ENCODE results near the gene C13orf46.

The C13orf46 gene

DNA sequence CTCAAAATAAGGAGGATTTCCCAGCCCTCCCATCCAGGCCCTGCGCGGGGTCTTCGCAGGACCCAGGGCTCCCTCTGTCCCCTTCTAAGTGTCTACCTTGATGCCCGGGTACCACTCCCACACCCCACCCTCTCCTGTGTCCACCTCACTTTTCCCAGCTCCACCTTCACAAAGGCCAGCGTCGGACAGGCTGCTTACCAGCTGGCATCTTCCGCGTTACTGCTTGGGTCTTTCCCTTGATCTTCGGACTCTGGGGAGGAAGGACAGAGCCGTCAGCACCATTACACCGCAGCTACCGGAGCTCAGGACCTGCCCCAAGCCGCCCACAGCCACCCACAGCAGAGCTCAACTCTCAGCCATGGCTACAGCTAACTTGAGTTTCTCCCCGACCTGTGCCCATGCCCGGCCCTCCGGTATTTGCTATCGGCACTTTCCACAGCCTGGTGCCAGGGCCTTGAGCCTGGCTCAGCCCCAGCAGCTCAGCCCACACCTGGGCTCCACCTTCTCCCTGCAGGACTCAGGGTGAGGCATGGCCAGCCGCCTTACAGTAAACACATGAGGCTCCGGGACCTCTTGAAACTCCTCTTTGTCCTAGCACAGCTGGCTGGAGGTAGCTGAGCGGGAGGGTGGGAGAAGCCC is 3.8 kb downstream of the C13orf46 start:
- no peak for DNase-seq

DNA sequence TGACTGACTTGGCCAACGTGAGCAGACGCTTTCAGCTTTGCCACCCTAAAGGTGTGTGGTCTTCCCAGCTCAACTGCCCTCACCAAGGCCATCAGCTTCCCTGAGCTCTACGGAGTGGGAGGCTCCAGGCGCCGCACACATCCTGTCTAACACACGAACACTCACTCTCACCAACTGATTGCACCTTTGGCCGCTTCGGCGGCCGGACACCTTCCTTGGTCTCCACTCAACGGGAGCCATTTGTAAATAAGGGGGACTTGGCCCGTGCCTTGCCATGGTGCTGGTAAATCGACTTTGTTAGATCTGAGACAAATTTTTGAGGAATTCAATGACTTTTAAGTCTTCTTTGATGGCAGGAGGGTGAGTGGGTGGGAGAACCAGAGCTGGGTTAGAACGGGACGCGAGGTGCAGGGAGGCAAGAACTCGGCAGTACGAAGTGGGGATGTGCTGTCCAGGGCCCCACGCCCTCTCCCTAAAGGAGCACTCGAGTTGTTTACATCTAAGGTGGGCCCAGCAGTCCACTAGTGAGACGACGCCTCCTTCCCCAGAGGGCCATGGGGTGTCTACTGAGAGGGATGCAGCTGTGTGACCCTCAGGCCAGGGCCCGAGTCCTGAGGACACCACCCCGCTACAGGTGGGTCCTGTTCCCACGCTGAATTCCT is 4.4 kb downstream of the C13orf46 start:
- DNase-seq = no peak

DNA sequence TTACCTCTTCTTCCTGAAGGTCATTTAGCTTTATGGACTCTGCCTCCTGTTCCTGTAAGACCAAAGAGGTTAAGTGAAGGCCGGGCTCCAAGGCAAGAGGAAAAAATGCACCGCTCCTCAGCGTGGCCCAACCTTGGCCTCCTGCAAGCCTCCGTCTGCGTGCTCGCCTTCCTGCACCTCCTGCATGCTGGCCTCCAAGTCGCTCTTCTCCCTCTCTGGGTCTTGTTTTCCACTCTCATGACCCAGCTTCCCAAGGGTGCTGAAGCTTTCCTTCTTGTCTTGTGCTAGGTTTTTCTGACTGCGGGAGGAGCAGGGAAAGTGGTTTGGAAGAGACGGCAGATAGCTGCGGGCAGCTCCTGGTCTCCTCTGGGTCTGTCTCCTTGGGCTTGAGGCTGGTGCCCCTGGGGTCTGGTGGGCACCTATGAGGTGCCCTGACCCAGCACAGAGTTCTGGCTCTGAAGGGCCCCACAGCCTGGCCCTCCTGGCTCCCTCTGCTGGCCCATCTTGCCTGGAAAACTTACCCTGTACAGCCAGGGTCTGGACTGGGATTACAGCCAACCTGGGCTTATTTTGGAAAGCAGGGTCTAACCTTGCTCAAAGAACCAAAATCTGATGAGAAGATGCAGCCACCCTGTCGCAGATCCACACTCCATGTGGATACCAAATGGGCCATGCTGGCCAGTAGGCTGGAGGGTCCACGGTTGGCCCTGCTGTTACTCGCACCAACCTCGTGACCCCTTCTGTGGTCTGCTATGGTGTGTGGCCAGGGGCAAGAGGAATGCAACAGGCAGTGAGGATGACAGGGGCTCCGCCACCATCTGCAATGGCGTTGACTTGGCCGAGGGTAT is 5.2 kb downstream of the C13orf46 start:
- DNase-seq = no peak

DNA sequence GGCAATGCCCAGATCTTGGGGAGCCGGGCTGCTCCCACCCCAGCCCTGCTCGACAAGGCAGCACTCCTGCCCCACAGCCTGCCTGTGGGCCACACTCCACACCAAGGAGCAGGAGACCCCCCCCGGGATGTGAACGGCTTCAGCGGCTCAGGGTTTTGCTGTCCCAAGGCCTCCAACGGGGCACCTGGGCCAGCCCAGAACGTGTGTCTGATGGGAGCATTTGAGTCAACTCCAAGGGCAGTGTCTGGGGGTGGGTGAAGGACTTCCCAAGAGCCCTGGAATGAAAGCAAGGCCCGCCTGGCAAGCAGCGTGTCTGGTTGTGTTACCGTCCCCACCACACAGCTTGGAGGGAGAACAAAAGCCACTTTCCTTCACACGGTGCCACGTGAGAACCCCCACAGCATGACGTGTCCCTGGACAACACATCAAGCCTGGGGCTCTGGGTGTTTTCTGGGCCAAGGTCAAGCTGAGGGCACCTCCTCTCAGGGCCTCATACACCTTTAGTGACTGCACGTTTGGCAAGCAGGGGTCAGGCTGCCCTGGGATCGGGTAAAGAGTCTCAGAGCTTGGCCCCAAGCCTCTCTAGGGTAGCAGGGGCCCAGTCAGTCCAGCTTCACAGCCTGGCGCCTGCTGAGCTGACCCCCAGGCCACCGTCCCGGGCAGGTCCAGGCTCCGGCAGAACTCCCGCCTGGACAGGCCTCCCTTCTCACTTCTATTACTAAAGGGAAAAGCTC is 6.0 kb downstream of the C13orf46 start:
- DNase-seq = no peak

DNA sequence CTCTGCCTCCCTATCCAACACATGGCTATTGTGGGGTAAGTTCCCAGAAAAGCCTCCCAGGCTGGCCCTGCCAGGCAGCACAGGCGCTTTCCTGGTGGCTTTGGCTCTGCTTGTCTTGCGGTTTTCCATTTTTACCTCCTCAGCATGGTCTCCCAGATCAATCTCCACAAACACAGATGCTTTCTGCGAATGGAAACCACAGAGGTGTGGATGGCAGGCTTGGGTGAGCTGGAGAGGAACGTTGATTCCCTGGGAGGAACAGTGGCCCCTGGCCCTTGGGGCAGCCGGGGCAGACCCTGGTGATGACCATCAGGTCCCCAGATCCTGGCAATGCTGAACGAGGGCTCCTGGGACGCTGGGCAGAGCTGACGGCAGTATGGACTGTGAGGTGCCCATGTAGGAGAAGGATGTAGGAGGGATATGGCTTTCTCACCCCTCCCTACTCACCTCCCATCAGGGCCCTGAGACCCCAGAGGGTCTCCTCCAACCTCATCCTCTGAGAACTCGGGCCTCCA is 6.6 kb downstream of the C13orf46 start:
- DNase-seq = no peak

DNA sequence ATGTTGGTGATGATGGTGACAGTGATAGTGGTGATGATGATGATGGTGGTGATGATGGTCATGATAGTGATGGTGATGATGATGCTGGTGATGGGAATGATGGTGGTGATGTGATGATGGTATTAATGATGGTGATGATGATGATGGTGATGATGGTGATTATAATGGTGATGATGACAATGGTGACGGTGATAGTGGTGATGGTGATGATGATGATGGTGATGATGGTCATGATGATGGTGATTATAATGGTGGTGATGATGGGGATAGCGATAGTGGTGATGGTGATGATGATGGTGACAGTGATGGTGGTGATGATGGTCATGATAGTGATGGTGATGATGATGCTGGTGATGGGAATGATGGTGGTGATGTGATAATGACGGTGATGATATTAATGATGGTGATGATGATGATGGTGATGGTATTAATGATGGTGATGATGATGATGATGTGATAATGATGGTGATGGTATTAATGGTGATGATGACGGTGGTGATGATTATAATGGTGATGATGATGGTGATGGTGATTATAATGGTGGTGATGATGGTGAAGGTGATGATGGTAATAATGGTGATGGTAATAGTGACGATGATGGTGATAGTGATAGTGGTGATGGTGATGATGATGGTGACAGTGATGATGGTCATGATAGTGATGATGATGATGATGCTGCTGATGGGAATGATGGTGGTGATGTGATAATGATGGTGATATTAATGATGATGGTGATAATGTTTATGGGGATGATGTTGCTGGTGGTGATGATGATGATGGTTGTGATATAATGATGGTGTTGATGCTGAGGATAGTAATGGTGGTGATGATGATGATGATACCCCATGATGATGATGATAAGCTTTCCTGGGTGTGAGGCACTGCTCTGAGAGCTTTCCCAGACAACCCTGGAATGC is 7.7 kb downstream of the C13orf46 start:
- no peak for DNase-seq

DNA sequence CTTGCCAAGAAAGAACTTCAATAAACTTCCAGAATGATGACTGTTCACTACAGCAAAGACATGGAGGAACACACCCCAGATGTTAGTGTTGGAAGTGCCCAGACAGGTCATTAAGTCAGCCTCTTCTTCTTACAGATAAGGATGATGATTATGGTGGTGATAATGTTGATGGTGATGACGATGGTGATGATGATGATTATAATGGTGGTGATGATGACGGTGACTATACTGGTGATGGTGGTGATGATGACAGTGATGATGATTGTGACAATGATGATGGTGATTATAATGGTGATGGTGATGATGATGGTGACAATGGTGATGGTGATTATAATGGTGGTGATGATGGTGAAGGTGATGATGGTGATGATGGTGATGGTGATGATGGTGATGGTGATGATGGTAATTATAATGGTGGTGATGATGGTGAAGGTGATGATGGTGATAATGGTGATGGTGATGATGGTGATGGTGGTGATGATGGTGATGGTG is 8.4 kb downstream of the C13orf46 start:
- no peak for DNase-seq

DNA sequence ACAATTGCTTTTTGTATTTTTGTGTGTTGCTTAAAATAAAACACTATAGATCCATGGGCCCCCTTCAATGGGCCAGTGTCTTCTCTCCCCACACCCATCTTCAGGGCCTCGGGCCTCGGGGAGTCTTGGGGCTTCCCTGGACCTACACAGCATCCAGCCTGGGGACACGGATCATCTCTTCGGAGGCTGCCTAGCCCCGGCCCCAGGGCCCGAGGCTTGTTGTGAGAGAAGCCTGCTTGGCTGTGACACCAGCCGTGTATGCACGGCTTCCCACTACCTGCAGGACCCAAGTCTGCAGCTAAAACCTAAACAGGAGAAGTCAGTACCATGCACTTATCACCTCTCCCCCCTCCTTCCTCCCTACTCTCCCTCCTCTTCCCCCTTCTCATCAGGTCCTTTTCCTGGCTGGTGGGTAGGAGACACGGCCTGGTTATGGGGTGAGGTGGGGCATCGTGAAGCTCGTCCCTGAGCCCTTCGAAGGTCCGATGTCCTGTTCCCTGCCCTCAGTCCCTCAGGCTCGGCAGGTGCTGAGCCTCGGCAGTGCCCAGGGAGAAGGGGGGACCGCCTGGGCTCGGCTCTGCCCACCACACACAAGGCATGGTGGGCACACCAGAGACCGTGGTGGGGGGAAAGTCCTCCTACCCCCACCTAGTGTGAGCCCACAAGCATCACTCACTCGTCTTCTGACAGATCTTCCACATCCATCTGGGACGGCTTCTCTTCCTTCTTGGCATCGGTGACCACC is 9.5 kb downstream of the C13orf46 start:
- DNase-seq = no peak

DNA sequence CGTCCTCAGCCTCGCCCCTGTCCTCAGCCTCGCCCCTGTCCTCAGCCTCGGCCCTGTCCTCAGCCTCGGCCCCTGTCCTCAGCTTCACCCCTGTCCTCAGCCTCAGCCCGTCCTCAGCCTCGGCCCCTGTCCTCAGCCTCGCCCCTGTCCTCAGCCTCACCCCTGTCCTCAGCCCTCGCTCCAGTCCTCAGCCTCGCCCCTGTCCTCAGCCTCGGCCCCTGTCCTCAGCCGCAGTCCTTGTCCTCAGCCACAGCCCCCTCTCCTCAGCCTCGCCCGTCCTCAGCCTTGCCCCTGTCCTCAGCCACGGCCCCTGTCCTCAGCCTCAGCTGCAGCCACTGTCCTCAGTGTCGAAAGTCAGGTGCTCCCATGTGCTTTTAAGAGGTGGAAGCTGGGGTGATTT is 10.5 kb downstream of the C13orf46 start:
- DNase-seq = no peak

DNA sequence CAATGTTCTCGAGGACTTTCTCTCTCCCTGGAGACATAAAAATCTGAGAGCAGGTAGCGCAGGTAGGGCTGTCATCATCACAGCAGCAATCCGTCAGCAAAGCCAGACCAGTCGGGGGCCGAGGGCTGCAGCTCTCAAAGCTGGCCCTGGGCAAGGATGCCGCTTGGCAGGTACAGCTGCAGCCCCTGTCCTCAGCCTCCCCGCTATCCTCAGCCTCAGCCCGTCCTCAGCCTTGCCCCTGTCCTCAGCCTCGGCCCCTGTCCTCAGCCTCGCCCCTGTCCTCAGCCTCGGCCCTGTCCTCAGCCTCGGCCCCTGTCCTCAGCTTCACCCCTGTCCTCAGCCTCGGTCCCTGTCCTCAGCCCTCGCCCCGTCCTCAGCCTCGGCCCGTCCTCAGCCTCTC is 10.9 kb downstream of the C13orf46 start:
- no peak for DNase-seq

DNA sequence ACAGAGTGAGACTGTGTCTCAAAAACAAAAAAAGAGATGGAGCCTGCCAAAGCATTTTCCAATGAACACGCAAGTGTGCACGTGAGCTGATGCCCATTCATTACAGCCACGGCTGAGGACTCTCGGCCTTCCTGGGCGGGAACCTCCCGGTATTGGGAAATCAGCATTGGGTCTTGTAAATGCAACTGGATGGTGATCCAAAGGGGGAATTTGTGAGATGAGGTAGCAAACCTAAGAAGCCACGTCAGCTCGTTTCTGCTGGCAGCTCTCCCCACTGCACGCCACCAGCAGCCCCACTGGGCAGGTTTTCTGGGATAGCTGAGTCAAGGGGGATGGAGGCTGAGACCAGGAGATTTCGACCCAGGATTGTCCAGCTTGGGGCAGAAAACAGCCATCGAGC is 11.5 kb downstream of the C13orf46 start:
- no peak for DNase-seq

DNA sequence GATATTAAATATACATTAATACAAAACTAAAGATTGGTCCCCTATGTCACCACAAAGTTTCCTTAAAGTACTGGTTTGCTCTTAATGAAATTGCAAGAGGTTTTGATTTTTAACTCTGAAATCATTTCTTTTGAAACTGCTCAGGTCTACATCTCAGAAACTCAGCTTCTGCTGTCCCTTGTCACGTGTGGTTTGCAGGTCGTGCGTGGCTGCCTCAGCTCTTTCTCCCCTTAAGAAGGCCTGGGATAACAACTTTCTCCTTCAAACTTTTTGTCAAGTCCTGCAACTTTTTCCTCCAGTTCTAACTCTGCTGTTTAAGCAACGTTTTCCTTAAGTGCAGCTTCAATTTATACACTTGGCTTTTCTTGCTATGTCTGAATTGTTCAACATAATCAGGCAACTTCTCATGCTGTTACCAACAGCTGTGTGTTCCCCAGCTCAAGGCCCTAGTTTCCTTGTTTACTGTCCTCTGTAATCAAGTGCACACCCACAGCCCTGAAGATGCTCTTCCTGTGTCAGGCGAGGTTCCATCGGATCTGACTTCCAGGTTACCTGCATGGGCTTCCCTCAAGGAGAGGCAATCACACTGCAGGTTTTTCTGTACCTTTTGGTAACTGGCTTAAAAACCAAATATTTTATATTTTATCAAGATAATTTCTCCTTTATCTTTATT is 13.5 kb downstream of the C13orf46 start:
- no peak for DNase-seq

DNA sequence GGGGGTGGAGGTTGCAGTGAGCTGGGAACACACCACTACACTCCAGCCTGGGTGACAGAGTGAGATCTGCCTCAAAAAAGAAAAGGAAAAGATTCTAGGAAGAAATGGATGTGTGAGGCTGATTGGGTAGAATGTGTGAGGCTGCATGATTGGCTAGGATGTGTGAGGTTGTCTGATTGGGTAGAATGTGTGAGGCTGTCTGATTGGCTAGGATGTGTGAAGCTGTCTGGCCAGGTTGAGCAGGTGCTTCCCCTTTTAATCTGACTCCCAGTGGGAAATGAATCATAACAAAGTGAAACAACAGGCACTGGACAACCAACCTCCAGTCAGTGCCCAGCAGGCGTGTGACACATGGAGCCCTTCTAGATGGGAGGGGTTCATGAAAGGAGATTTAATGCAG is 14.7 kb downstream of the C13orf46 start:
- no peak for DNase-seq

DNA sequence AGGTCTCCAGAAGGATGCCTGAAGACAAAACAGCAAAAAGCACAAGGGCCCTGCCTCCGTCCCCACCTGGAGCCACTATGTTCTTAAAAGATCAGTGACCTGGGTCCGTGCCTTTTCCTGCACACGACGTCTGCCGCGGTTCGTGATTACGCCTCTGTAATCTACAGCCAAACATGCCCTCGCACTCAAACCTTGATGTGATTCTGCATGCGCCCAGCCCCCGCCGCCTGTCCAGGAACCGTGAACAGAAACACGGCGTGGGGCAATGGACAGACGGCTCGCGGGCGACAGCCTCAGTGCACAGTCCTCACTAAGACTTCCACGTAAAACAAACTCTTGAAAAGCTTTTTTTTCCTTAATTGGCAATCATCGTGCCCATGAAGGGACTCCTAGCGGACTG is 15.5 kb downstream of the C13orf46 start:
- no peak for DNase-seq

DNA sequence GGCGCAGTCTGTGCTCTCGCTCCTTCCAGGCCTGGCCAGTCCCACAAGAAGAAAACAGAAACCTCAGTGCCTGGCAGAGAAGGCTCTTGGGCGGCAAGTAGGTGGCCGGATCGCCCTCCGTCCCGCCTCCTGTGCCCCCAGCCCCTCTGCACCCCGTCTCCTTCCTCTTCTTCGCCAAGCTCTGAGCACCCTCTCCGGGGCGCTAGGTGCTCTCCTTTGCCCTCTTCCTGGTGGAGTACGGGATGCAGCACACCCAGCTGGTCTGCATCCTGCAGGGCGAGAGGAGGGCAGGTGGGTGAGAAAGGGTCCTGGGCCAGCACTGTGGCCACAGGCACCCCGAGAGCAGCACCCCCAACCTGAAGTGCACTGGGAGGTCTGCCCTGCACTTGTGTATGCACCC is 17.3 kb downstream of the C13orf46 start:
- DNase-seq = no peak

DNA sequence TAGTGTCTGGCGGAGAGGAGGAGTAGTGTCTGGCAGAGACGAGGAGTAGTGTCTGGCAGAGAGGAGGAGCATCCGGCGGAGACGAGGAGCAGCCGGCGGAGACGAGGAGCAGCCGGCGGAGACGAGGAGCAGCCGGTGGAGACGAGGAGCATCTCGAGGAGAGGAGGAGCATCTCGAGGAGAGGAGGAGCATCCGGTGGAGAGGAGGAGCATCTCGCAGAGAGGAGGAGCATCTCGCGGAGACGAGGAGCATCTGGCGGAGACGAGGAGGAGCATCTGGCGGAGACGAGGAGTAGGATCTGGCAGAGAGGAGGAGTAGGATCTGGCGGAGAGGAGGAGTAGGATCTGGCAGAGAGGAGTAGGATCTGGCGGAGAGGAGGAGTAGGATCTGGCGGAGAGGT is 18.2 kb downstream of the C13orf46 start:
- DNase-seq = no peak

DNA sequence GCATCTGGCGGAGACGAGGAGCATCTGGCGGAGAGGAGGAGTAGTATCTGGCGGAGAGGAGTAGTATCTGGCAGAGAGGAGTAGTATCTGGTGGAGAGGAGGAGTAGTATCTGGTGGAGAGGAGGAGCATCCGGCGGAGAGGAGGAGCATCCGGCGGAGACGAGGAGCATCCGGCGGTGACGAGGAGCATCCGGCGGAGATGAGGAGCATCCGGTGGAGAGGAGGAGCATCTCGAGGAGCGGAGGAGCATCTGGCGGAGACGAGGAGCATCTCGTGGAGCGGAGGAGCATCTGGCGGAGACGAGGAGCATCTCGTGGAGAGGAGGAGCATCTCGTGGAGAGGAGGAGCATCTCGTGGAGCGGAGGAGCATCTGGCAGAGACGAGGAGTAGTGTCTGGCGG is 18.6 kb downstream of the C13orf46 start:
- no peak for DNase-seq

DNA sequence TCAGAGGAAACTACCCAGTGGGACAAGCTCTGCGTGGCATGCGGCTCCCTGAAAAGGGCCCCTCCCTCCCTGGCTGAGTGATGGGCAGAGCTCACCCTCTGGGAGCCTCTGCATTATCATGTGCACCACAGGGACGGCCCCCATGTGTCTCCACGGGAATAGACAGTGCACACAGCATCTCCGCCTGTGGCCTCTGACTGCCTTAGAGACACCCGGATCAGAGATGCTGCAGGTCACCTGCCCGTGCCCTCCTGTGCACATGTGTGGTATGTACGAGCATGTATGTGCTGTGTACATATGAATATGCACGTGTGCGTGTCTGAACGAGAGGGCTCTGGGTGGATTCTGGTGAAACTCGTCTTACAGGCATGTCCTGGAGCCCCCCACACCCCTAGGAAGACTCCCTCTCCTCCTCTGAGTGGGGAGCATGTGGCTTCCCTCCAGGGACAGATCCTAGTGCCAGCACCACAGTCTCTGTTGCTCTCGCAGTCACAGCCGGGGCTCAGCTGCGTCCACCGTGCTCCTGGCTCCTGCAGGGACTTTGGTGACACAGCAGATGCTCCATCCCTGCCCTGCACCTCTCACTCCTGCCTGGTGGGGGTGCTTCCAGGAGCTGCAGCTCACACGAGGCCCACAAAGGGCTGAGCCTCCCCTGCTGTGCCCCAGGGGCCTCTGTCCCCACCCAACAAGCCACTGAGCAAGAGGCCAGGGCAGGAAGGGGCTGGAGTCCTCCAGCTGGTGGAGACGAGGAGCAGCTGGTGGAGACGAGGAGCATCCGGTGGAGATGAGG is 19.6 kb downstream of the C13orf46 start:
- DNase-seq = no peak

DNA sequence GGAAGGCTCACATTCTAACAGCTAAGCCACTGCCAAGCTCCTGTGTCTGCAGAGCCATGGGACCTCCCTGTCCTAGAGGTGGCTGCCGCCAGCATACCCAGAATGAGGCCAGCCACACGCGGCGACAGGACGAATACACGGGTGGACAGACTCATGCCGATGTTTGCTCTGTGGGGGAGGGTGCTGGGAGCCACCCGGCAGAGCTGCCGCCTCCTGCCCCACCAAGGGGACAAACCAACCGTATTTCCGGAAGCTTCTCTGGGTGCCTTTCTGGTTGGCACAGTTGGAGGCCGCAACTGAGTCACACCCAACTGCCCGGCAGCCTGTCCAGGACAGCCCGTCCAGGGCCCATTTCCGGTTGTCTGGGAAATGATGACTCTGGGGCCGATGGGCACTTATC is 20.3 kb downstream of the C13orf46 start:
- DNase-seq = no peak
